Testis (tissue), 3 donors: ENCODE data around the gene ANKRD22. TPM values are rescaled to one million over a fixed set of nuclear protein-coding genes. Genes with fewer than 3 reads are reported as not detected.

Experiments
- DNase-seq: peaks from one replicate; pipeline ENCODE4 v3.0.0-alpha.2; 2019
- H3K27ac ChIP-seq, 2 donors: fragments of 200-600 bp; sonication (generic); one replicate each; pipeline ENCODE4 v1.5.1; 2019
- H3K27me3 ChIP-seq: fragments of 200-600 bp; sonication (generic); one replicate; pipeline ENCODE4 v1.5.1; 2019
- H3K36me3 ChIP-seq: fragments of 200-600 bp; sonication (generic); one replicate; pipeline ENCODE4 v1.5.1; 2017; ENCODE audit warnings: low read depth; ENCODE audit errors: missing control alignments
- H3K4me1 ChIP-seq: fragments of 200-600 bp; sonication (generic); one replicate; pipeline ENCODE4 v1.5.1; 2019
- H3K4me3 ChIP-seq, 2 donors: fragments of 200-600 bp; sonication (generic); one replicate each; pipeline ENCODE4 v1.5.1; 2017 to 2019
- H3K9me3 ChIP-seq: fragments of 200-600 bp; sonication (generic); one replicate; pipeline ENCODE4 v1.5.1; 2017
- POLR2A ChIP-seq: fragments of 450-650 bp; IDR thresholded peaks from one replicate; pipeline ENCODE4 v1.6.1; 2017; ENCODE audit warnings: antibody characterized with exemption, mild to moderate bottlenecking, moderate library complexity
- WGBS, 2 donors: methylation state at CpG; one replicate each; pipeline ENCODE4 v1.1.5; 2018; 5-methylcytosine and 5-hydroxymethylcytosine counted together
- intact Hi-C: fragments of 100-400 bp; cut with DNase I; formaldehyde crosslinking; loops from one replicate; pipeline ENCODE4 v1.15.1; 2023; ENCODE audit warnings: low total_unique reads
- polyA plus RNA-seq: library from polyadenylated mRNA; stranded (reverse); fragments of 350-450 nt; fragmentation: Illumina TruSeq; extraction: RNeasy Lipid Tissue Mini Kit (QIAGEN cat#74804); gene quantifications from one replicate; pipeline ENCODE4 v1.2.3, GENCODE V29; 2014; ENCODE audit warnings: low read depth, low replicate concordance; ENCODE audit not compliant: insufficient read depth
- total RNA-seq, 2 donors: library from RNA; depleted of rRNA; stranded (reverse); fragments of >200 nt; gene quantifications; one replicate each; pipeline ENCODE4 v1.2.3, GENCODE V29; 2016
- TF ChIP-seq, protein P1 (sequence below), 3 experiments: fragments of 450-650 bp in 2 of 3; fragments of 200-600 bp in 1 of 3; sonication (generic) in 1 of 3; IDR thresholded peaks; one replicate each; pipeline ENCODE4 v1.5.1; 2016 to 2019; ENCODE audit warnings: antibody characterized with exemption in 3 of 3, mild to moderate bottlenecking in 2 of 3, moderate library complexity in 1 of 3

The ANKRD22 gene
- total and polyA plus RNA-seq, 3 donors from 2014 or later = 0.31 to 1.3 TPM; not detected in 1

GRCh38 chr10:88810196-88810961, 41.3 kb downstream of the ANKRD22 start:
- WGBS, 2 donors = 60 to 65% methylated on average over 5 of the region's 5 CpGs
- no peaks in the 10 kb centered on the region for H3K36me3 ChIP-seq
- no peak overlapping the region for H3K27ac ChIP-seq
- H3K27me3 ChIP-seq = no peaks in the 10 kb centered on the region
- H3K4me3 ChIP-seq = no peak overlapping the region
- DNase-seq = peak; percentile 30
- no peaks in the 10 kb centered on the region for H3K4me1 ChIP-seq
- intact Hi-C loops = no loop called here
- no peaks in the 10 kb centered on the region for H3K9me3 ChIP-seq
- TF ChIP-seq, protein P1, sequence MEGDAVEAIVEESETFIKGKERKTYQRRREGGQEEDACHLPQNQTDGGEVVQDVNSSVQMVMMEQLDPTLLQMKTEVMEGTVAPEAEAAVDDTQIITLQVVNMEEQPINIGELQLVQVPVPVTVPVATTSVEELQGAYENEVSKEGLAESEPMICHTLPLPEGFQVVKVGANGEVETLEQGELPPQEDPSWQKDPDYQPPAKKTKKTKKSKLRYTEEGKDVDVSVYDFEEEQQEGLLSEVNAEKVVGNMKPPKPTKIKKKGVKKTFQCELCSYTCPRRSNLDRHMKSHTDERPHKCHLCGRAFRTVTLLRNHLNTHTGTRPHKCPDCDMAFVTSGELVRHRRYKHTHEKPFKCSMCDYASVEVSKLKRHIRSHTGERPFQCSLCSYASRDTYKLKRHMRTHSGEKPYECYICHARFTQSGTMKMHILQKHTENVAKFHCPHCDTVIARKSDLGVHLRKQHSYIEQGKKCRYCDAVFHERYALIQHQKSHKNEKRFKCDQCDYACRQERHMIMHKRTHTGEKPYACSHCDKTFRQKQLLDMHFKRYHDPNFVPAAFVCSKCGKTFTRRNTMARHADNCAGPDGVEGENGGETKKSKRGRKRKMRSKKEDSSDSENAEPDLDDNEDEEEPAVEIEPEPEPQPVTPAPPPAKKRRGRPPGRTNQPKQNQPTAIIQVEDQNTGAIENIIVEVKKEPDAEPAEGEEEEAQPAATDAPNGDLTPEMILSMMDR (IDR thresholded peaks at IDR 0.05) = peak in 2 of 3 experiments; percentile 45 to 65
- no peak for TF ChIP-seq POLR2A

DNA sequence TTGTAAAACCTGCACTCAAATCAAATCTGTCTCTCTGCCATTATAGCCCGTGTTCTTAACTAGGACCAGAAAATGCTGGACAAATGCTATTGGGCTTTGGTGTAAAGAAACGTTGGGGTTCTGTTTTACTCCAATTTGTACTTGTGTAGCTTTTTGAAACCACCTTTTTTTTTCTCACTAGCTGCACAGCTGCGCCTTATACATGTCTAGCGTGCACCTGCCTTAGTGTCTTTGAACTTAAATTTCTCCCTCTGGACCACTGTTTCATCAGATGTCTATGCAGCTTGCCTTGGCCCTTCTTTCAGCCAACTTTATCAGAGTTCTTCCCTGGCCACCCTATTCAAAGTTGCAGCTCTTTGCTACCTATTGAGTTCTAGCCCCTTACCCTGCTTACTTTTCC, 42.0 kb downstream of the ANKRD22 start:
- H3K4me1 ChIP-seq = no peaks in the 10 kb centered on the region
- no peak overlapping the region for H3K4me3 ChIP-seq
- DNase-seq = no peak
- no peaks in the 10 kb centered on the region for H3K27me3 ChIP-seq
- H3K36me3 ChIP-seq = no peaks in the 10 kb centered on the region
- WGBS, 2 donors = 74 to 84% methylated on average over 4 of the region's 4 CpGs
- H3K27ac ChIP-seq = no peak overlapping the region
- no peaks in the 10 kb centered on the region for H3K9me3 ChIP-seq
- intact Hi-C loops = no loop called here
- TF ChIP-seq, protein P1 (IDR thresholded peaks at IDR 0.05) = no peak
- no peak for TF ChIP-seq POLR2A

- H3K36me3 ChIP-seq = no peaks in the 10 kb centered on the region
- intact Hi-C loops = no loop called here
- TF ChIP-seq POLR2A = no peak
- no peaks in the 10 kb centered on the region for H3K9me3 ChIP-seq
- H3K4me3 ChIP-seq = no peak overlapping the region
- H3K4me1 ChIP-seq = no peaks in the 10 kb centered on the region
- DNase-seq = no peak
- H3K27me3 ChIP-seq = no peaks in the 10 kb centered on the region
- 84 to 95% methylated on average over 3 of the region's 3 CpGs for WGBS, 2 donors
- no peak overlapping the region for H3K27ac ChIP-seq
Observed at GRCh38 chr10:88805924-88806323, 45.7 kb downstream of the ANKRD22 start.

GRCh38 chr10:88805361-88805760, 46.3 kb downstream of the ANKRD22 start:
- WGBS, 2 donors = 38 to 41% methylated on average over 2 of the region's 2 CpGs
- intact Hi-C loops = no loop called here
- TF ChIP-seq, protein P1 (IDR thresholded peaks at IDR 0.05) = no peak
- TF ChIP-seq POLR2A = no peak
- Histone ChIP-seq H3K4me1 (no peaks in the 10 kb centered on the region), H3K4me3 (no peak overlapping the region), H3K27me3 (no peaks in the 10 kb centered on the region), H3K9me3 (no peaks in the 10 kb centered on the region), H3K27ac (no peak overlapping the region), H3K36me3 (no peaks in the 10 kb centered on the region)
- DNase-seq = no peak

GRCh38 chr10:88804083-88804812, 47.4 kb downstream of the ANKRD22 start:
- no peak for DNase-seq
- 68 to 71% methylated on average over 6 of the region's 6 CpGs for WGBS, 2 donors
- TF ChIP-seq, protein P1 (IDR thresholded peaks at IDR 0.05) = no peak
- TF ChIP-seq POLR2A = no peak
- H3K36me3 ChIP-seq = no peaks in the 10 kb centered on the region
- intact Hi-C loops = no loop called here
- no peak overlapping the region for H3K27ac ChIP-seq
- no peaks in the 10 kb centered on the region for H3K4me1 ChIP-seq
- H3K9me3 ChIP-seq = no peaks in the 10 kb centered on the region
- H3K27me3 ChIP-seq = no peaks in the 10 kb centered on the region
- no peak overlapping the region for H3K4me3 ChIP-seq
